ENCODE data around the gene NEUROD2.
A peak's percentile ranks its signal among the peaks of the same experiment; 100 is the strongest.

DNA sequence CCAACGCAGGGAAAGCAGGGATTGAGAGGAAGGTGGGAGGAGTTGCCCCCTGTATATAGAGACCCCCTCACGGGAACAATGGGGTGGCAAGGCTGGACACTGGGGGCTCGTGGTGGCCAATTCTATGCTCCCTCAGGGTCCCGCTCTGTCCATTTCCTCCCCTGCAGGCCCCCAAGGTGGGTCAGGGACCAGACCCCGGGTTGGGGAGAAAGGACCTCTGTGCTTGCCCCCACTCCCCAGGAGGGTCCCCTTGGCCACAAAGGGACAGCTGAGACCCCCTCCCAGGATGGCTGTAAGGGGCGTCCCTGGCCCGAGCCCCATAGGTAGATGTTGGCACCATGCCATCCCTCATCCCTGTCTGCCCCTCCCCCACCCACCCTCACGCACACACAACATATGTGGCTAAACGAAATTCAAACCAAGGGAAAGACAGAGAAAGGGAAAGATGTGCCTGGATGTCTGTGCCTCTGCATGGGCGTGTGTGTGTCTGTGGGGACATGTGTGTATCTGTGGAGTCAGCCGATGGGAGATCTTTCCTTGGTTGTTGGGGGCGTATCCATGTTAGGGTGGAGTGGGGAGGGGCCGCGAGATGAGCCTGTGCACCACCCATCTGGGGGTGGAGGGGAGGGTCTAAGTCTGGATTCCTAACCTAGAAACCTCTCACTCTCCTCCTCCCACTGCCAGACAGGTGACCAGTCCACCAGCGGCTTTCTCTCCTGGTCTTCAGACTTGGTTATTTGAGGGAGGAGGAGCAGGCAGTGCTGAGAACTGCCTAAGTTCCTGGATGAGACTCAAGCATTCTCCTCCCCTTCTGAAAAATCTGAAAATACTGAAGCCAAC, 642 bp upstream of the NEUROD2 start:
- TF ChIP-seq, protein P1, sequence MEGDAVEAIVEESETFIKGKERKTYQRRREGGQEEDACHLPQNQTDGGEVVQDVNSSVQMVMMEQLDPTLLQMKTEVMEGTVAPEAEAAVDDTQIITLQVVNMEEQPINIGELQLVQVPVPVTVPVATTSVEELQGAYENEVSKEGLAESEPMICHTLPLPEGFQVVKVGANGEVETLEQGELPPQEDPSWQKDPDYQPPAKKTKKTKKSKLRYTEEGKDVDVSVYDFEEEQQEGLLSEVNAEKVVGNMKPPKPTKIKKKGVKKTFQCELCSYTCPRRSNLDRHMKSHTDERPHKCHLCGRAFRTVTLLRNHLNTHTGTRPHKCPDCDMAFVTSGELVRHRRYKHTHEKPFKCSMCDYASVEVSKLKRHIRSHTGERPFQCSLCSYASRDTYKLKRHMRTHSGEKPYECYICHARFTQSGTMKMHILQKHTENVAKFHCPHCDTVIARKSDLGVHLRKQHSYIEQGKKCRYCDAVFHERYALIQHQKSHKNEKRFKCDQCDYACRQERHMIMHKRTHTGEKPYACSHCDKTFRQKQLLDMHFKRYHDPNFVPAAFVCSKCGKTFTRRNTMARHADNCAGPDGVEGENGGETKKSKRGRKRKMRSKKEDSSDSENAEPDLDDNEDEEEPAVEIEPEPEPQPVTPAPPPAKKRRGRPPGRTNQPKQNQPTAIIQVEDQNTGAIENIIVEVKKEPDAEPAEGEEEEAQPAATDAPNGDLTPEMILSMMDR (IDR thresholded peaks at IDR 0.05; ENCODE audit: poor library complexity, severe bottlenecking), result no peak
- TF ChIP-seq EZH2 (IDR thresholded peaks at IDR 0.05; ENCODE audit: borderline replicate concordance, insufficient read depth, low read length, poor library complexity, severe bottlenecking) (peak; percentile 9), POLR2AphosphoS5 (IDR thresholded peaks at IDR 0.05) (no peak)
- TF ChIP-seq, protein P2, sequence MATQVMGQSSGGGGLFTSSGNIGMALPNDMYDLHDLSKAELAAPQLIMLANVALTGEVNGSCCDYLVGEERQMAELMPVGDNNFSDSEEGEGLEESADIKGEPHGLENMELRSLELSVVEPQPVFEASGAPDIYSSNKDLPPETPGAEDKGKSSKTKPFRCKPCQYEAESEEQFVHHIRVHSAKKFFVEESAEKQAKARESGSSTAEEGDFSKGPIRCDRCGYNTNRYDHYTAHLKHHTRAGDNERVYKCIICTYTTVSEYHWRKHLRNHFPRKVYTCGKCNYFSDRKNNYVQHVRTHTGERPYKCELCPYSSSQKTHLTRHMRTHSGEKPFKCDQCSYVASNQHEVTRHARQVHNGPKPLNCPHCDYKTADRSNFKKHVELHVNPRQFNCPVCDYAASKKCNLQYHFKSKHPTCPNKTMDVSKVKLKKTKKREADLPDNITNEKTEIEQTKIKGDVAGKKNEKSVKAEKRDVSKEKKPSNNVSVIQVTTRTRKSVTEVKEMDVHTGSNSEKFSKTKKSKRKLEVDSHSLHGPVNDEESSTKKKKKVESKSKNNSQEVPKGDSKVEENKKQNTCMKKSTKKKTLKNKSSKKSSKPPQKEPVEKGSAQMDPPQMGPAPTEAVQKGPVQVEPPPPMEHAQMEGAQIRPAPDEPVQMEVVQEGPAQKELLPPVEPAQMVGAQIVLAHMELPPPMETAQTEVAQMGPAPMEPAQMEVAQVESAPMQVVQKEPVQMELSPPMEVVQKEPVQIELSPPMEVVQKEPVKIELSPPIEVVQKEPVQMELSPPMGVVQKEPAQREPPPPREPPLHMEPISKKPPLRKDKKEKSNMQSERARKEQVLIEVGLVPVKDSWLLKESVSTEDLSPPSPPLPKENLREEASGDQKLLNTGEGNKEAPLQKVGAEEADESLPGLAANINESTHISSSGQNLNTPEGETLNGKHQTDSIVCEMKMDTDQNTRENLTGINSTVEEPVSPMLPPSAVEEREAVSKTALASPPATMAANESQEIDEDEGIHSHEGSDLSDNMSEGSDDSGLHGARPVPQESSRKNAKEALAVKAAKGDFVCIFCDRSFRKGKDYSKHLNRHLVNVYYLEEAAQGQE (IDR thresholded peaks at IDR 0.05; ENCODE audit: borderline replicate concordance), result no peak

Data from neural cell (in vitro differentiated cells).